ENCODE measurements around the gene DMD.

DNA sequence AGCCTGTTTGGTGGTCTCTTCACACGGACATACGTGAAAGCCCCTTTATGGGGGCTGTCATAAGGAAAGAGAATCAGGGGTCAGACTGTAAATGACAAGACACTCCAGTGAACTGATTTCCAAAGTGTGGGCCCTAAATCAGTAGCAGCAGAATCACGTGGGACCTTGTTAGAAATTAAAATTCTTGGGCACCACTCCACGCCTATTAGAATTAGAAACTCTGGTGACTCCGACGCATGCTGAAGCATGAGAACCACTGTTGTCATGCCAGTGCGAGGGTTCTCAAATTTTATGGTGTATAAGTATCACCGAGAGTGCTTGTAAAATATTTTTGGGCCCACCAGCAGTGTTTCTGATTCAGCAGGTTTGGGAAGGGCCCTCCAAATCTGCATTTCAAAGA lies 672.8 kb downstream of the DMD start:
- TF ChIP-seq, protein P1, sequence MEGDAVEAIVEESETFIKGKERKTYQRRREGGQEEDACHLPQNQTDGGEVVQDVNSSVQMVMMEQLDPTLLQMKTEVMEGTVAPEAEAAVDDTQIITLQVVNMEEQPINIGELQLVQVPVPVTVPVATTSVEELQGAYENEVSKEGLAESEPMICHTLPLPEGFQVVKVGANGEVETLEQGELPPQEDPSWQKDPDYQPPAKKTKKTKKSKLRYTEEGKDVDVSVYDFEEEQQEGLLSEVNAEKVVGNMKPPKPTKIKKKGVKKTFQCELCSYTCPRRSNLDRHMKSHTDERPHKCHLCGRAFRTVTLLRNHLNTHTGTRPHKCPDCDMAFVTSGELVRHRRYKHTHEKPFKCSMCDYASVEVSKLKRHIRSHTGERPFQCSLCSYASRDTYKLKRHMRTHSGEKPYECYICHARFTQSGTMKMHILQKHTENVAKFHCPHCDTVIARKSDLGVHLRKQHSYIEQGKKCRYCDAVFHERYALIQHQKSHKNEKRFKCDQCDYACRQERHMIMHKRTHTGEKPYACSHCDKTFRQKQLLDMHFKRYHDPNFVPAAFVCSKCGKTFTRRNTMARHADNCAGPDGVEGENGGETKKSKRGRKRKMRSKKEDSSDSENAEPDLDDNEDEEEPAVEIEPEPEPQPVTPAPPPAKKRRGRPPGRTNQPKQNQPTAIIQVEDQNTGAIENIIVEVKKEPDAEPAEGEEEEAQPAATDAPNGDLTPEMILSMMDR (IDR thresholded peaks at IDR 0.05; ENCODE audit: low read depth, low read length), result no peak
- no peak for TF ChIP-seq EZH2phosphoT487 (IDR thresholded peaks at IDR 0.05; ENCODE audit: low read depth)

Data from OCI-LY3 (cell line).